ENCODE results near the gene GSS. TPM values are rescaled to one million over a fixed set of nuclear protein-coding genes. Genes with fewer than 3 reads are reported as not detected.
A peak's percentile ranks its signal among the peaks of the same experiment; 100 is the strongest.

Gene GSS
- total RNA-seq, 2 experiments from 2014 or later: 58.7 to 59.5 TPM

GRCh38 chr20:34982270-34983088 lies 26.9 kb upstream of the GSS start:
- no peaks in the 10 kb centered on the region for H3K36me3 Mint-ChIP-seq (ENCODE audit: low read depth)
- POLR2A ChIA-PET: no interaction called here
- intact Hi-C loops (cut with DNase I, micrococcal nuclease): no loop called here

GRCh38 chr20:34980543-34981233 lies 25.1 kb upstream of the GSS start:
- POLR2A ChIA-PET: no interaction called here
- ATAC-seq (no peak), DNase-seq (no peak)
- intact Hi-C loops (cut with DNase I, micrococcal nuclease): no loop called here
- H3K27ac Mint-ChIP-seq: no peak overlapping the region
- no peak overlapping the region for H3K4me3 Mint-ChIP-seq
- no peaks in the 10 kb centered on the region for H3K4me1 Mint-ChIP-seq
- no peaks in the 10 kb centered on the region for H3K9me3 Mint-ChIP-seq (ENCODE audit: low read depth)
- H3K36me3 Mint-ChIP-seq (ENCODE audit: low read depth): no peaks in the 10 kb centered on the region
- CTCF ChIA-PET: interaction anchor here (0.6 kb wide), 1 partner anchor 415 kb away, joined by 3 read pairs; no protein-coding TSS in a partner anchor
- peaks cover 28% of the 10 kb centered on the region for H3K27me3 Mint-ChIP-seq

More at GRCh38 chr20:34982270-34983088, 26.9 kb upstream of the GSS start:
- CTCF ChIA-PET: no interaction called here
- ATAC-seq (no peak), DNase-seq (no peak)
- Mint-ChIP-seq H3K9me3 (ENCODE audit: low read depth) (no peaks in the 10 kb centered on the region), H3K27ac (no peak overlapping the region), H3K27me3 (peaks cover 22% of the 10 kb centered on the region), H3K4me1 (no peaks in the 10 kb centered on the region), H3K4me3 (no peak overlapping the region)

- intact Hi-C loops (cut with DNase I, micrococcal nuclease): no loop called here
- POLR2A ChIA-PET: no interaction called here
- Mint-ChIP-seq H3K4me3 (no peak overlapping the region), H3K36me3 (ENCODE audit: low read depth) (no peaks in the 10 kb centered on the region), H3K27ac (no peak overlapping the region), H3K27me3 (peaks cover 30% of the 10 kb centered on the region), H3K9me3 (ENCODE audit: low read depth) (no peaks in the 10 kb centered on the region), H3K4me1 (no peaks in the 10 kb centered on the region)
- peak; percentile 61 for DNase-seq
- peak; percentile 79 for ATAC-seq
- CTCF ChIA-PET: interaction anchor here (0.6 kb wide), 1 partner anchor 416 kb away, joined by 3 read pairs; no protein-coding TSS in a partner anchor
These were observed 24.0 kb upstream of the GSS start for GRCh38 chr20:34979366-34980153.

GRCh38 chr20:34978092-34978744 lies 22.6 kb upstream of the GSS start:
- Mint-ChIP-seq H3K27me3 (peaks cover 24% of the 10 kb centered on the region), H3K4me3 (no peak overlapping the region), H3K27ac (no peak overlapping the region), H3K36me3 (ENCODE audit: low read depth) (no peaks in the 10 kb centered on the region), H3K9me3 (ENCODE audit: low read depth) (no peaks in the 10 kb centered on the region), H3K4me1 (no peaks in the 10 kb centered on the region)
- ChIA-PET CTCF (no interaction called here), POLR2A (no interaction called here)
- no peak for ATAC-seq
- intact Hi-C loops (cut with DNase I, micrococcal nuclease): no loop called here
- no peak for DNase-seq

GRCh38 chr20:34977365-34978091 lies 21.9 kb upstream of the GSS start:
- ChIA-PET POLR2A (no interaction called here), CTCF (no interaction called here)
- DNase-seq (no peak), ATAC-seq (no peak)
- intact Hi-C loops (cut with DNase I, micrococcal nuclease): no loop called here
- H3K36me3 Mint-ChIP-seq (ENCODE audit: low read depth): no peaks in the 10 kb centered on the region
- no peaks in the 10 kb centered on the region for H3K4me1 Mint-ChIP-seq
- peaks cover 20% of the 10 kb centered on the region for H3K27me3 Mint-ChIP-seq
- no peak overlapping the region for H3K4me3 Mint-ChIP-seq
- no peak overlapping the region for H3K27ac Mint-ChIP-seq
- no peaks in the 10 kb centered on the region for H3K9me3 Mint-ChIP-seq (ENCODE audit: low read depth)

- CTCF ChIA-PET: interaction anchor here (0.7 kb wide), 1 partner anchor 64 kb away, joined by 3 read pairs; no protein-coding TSS in a partner anchor
- H3K27ac Mint-ChIP-seq: no peak overlapping the region
These were observed 20.7 kb upstream of the GSS start for GRCh38 chr20:34976286-34976685.

GRCh38 chr20:34974246-34974645 lies 18.6 kb upstream of the GSS start:
- ChIA-PET POLR2A (no interaction called here), CTCF (interaction anchor here (0.8 kb wide), 1 partner anchor 100 kb away, joined by 4 read pairs; no protein-coding TSS in a partner anchor)
- no peak for DNase-seq
- Mint-ChIP-seq H3K4me3 (no peak overlapping the region), H3K4me1 (no peaks in the 10 kb centered on the region), H3K27ac (no peak overlapping the region), H3K27me3 (peaks cover 11% of the 10 kb centered on the region), H3K36me3 (ENCODE audit: low read depth) (no peaks in the 10 kb centered on the region), H3K9me3 (ENCODE audit: low read depth) (no peaks in the 10 kb centered on the region)
- ATAC-seq: no peak
- intact Hi-C loops (cut with DNase I, micrococcal nuclease): no loop called here

More at GRCh38 chr20:34976286-34976685, 20.7 kb upstream of the GSS start:
- Mint-ChIP-seq H3K9me3 (ENCODE audit: low read depth) (no peaks in the 10 kb centered on the region), H3K27me3 (peaks cover 15% of the 10 kb centered on the region), H3K4me3 (no peak overlapping the region), H3K36me3 (ENCODE audit: low read depth) (no peaks in the 10 kb centered on the region), H3K4me1 (no peaks in the 10 kb centered on the region)
- POLR2A ChIA-PET: no interaction called here
- intact Hi-C loops (cut with DNase I, micrococcal nuclease): no loop called here
- no peak for ATAC-seq
- no peak for DNase-seq

- POLR2A ChIA-PET: interaction anchor here (0.8 kb wide), 1 partner anchor 95 kb away, joined by 3 read pairs; the partner anchor contains the start of gene ACSS2
- DNase-seq (no peak), ATAC-seq (no peak)
- Mint-ChIP-seq H3K4me3 (no peak overlapping the region), H3K4me1 (no peaks in the 10 kb centered on the region), H3K9me3 (ENCODE audit: low read depth) (no peaks in the 10 kb centered on the region), H3K27ac (no peak overlapping the region), H3K27me3 (peaks cover 2% of the 10 kb centered on the region), H3K36me3 (ENCODE audit: low read depth) (no peaks in the 10 kb centered on the region)
- intact Hi-C loops (cut with DNase I, micrococcal nuclease): no loop called here
- CTCF ChIA-PET: no interaction called here
These were observed 16.1 kb upstream of the GSS start for GRCh38 chr20:34971561-34972235.

GRCh38 chr20:34970846-34971560 lies 15.4 kb upstream of the GSS start:
- Mint-ChIP-seq H3K27ac (no peak overlapping the region), H3K4me1 (no peaks in the 10 kb centered on the region), H3K4me3 (no peak overlapping the region), H3K27me3 (peaks cover 2% of the 10 kb centered on the region), H3K9me3 (ENCODE audit: low read depth) (no peaks in the 10 kb centered on the region), H3K36me3 (ENCODE audit: low read depth) (no peaks in the 10 kb centered on the region)
- ChIA-PET POLR2A (interaction anchor here (0.8 kb wide), 1 partner anchor 94 kb away, joined by 3 read pairs; the partner anchor contains the start of gene ACSS2), CTCF (no interaction called here)
- intact Hi-C loops (cut with DNase I, micrococcal nuclease): no loop called here
- no peak for ATAC-seq
- DNase-seq: no peak

All from activated CD4-positive, alpha-beta T cell treated with anti-CD3 and anti-CD28 coated beads for 36 hours (primary cell).